HCT116 (cell line): Measurements from ENCODE around the gene FOXA2. TPM values are rescaled to one million over a fixed set of nuclear protein-coding genes. Genes with fewer than 3 reads are reported as not detected.

Experiments used
- ATAC-seq: fragments of 200-7000 bp; cut with Tn5 transposase; 2 replicates; pipeline ENCODE4 v1.9.1; 2020; ENCODE audit warnings: mild to moderate bottlenecking, moderate library complexity
- BruUV-seq: library from RNA; stranded (reverse); fragments of 400-500 nt; replicated peaks from 2 replicates; lab custom pipeline; 2021; lab: Mats Ljungman, UMichigan
- CTCF ChIA-PET: fragments of 300-600 bp; sonication (Branson Sonifier 250); formaldehyde crosslinking; loops from one replicate; lab custom pipeline; 2021; ENCODE audit warnings: antibody characterized with exemption; lab: Charles Lee
- POLR2A ChIA-PET: fragments of 300-600, 350-600 bp; sonication (Branson Sonifier 250); formaldehyde crosslinking; loops from one replicate; lab custom pipeline; 2021; ENCODE audit warnings: antibody characterized with exemption; lab: Charles Lee
- RAD21 ChIA-PET, 2 experiments: fragments of 300-600 bp; sonication (Branson Sonifier 250); formaldehyde crosslinking; loops; one replicate each; lab custom pipeline; 2023; ENCODE audit warnings: low total read pairs in 2 of 2; ENCODE audit not compliant: uncharacterized antibody in 2 of 2, unreplicated experiment in 2 of 2, low non-redundant PET in 1 of 2; lab: Charles Lee
- DNase-seq: peaks from one replicate; pipeline ENCODE4 v3.0.0-alpha.2; 2010; ENCODE audit warnings: low read depth, low spot score
- H2AFZ ChIP-seq: fragments of 200-600 bp; shearing (Covaris generic), sonication (generic); 2 replicates; pipeline ENCODE4 v1.6.1; 2017; ENCODE audit warnings: low read depth, mixed run types, mixed read lengths, antibody characterized with exemption, low read length; ENCODE audit not compliant: poor library complexity, severe bottlenecking
- H3K27ac ChIP-seq: 2 replicates; pipeline ENCODE4 v1.5.1; 2012; ENCODE audit warnings: low read depth, low read length
- H3K27me3 ChIP-seq: fragments of 200-600 bp; sonication (generic); 2 replicates; pipeline ENCODE4 v1.6.1; 2016; ENCODE audit warnings: mixed run types, low read length, mixed read lengths; ENCODE audit not compliant: insufficient read depth
- H3K36me3 ChIP-seq, 2 experiments: fragments of 200-500 bp in 1 of 2; fragments of 200-600 bp in 1 of 2; sonication (Bioruptor generic) in 1 of 2; sonication (generic) in 1 of 2; 2 replicates each; pipeline versions ENCODE4 v1.5.1 to v1.6.1; 2014 to 2016; ENCODE audit warnings: low read length in 2 of 2, inconsistent platforms in 1 of 2, mixed read lengths in 1 of 2, mixed run types in 1 of 2; ENCODE audit not compliant: insufficient read depth in 2 of 2, control insufficient read depth in 1 of 2
- H3K4me1 ChIP-seq, 2 experiments: fragments of 200-600 bp in 1 of 2; sonication (generic) in 1 of 2; 2 replicates each; pipeline versions ENCODE4 v1.5.1 to v1.6.1; 2012 to 2017; ENCODE audit warnings: low read length in 2 of 2, inconsistent platforms in 1 of 2, mild to moderate bottlenecking in 1 of 2, mixed read lengths in 1 of 2, mixed run types in 1 of 2, moderate library complexity in 1 of 2; ENCODE audit not compliant: insufficient read depth in 2 of 2, control insufficient read depth in 1 of 2
- H3K4me2 ChIP-seq: fragments of 200-600 bp; sonication (generic); 2 replicates; pipeline ENCODE4 v1.6.1; 2017; ENCODE audit warnings: mixed run types, low read length, mixed read lengths
- H3K4me3 ChIP-seq, 2 experiments: fragments of 200-600 bp in 1 of 2; sonication (generic) in 1 of 2; replicated peaks in 1 of 2; 2 replicates each; pipeline ENCODE4 v1.5.1; 2011 to 2016; ENCODE audit warnings: low read length in 2 of 2, control low read depth in 1 of 2, low read depth in 1 of 2, mild to moderate bottlenecking in 1 of 2, mixed read lengths in 1 of 2, mixed run types in 1 of 2
- H3K79me2 ChIP-seq: fragments of 200-600 bp; sonication (generic); 2 replicates; pipeline ENCODE4 v1.6.1; 2017; ENCODE audit warnings: mild to moderate bottlenecking, mixed run types, low read length, moderate library complexity, mixed read lengths; ENCODE audit not compliant: insufficient read depth
- H3K9ac ChIP-seq: fragments of 200-600 bp; sonication (generic); 2 replicates; pipeline ENCODE4 v1.6.1; 2016; ENCODE audit warnings: low read length, mixed read lengths
- H3K9me2 ChIP-seq: fragments of 200-600 bp; sonication (generic), shearing (Covaris generic); 2 replicates; pipeline ENCODE4 v1.6.1; 2017; ENCODE audit warnings: mixed run types, mild to moderate bottlenecking, moderate library complexity; ENCODE audit not compliant: insufficient read depth
- H3K9me3 ChIP-seq, 2 experiments: fragments of 200-500 bp in 1 of 2; fragments of 200-600 bp in 1 of 2; sonication (Bioruptor generic) in 1 of 2; sonication (generic) in 1 of 2; 2 replicates each; pipeline ENCODE4 v1.6.1; 2014 to 2017; ENCODE audit warnings: low read length in 2 of 2, mixed read lengths in 2 of 2, inconsistent platforms in 1 of 2, low read depth in 1 of 2, mild to moderate bottlenecking in 1 of 2, mixed run types in 1 of 2, moderate library complexity in 1 of 2; ENCODE audit not compliant: control insufficient read depth in 1 of 2, insufficient read depth in 1 of 2
- H4K20me1 ChIP-seq: fragments of 200-600 bp; sonication (generic), shearing (Covaris generic); 2 replicates; pipeline ENCODE4 v1.6.1; 2017; ENCODE audit warnings: mixed run types, mild to moderate bottlenecking, moderate library complexity; ENCODE audit not compliant: insufficient read depth
- ATF3 ChIP-seq: IDR thresholded peaks from 2 replicates; pipeline ENCODE4 v1.6.1; 2012
- EZH2phosphoT487 ChIP-seq: fragments of 200-600 bp; IDR thresholded peaks from 2 replicates; pipeline ENCODE4 v1.6.1; 2018; ENCODE audit warnings: antibody characterized with exemption, borderline replicate concordance
- RAD21 ChIP-seq: IDR thresholded peaks from 2 replicates; pipeline ENCODE4 v1.6.1; 2012; ENCODE audit warnings: low read depth, mild to moderate bottlenecking
- REST ChIP-seq: IDR thresholded peaks from 2 replicates; pipeline ENCODE4 v1.6.1; 2012; ENCODE audit warnings: low read depth
- SP1 ChIP-seq: IDR thresholded peaks from 2 replicates; pipeline ENCODE4 v1.6.1; 2012; ENCODE audit warnings: low read depth
- SRF ChIP-seq: IDR thresholded peaks from 2 replicates; pipeline ENCODE4 v1.6.1; 2012; ENCODE audit warnings: low read depth
- ZNF274 ChIP-seq: fragments of 200-500 bp; sonication (Bioruptor generic); IDR thresholded peaks from 2 replicates; pipeline ENCODE4 v1.6.1; 2014; ENCODE audit warnings: mild to moderate bottlenecking, low read depth, low read length, inconsistent platforms
- intact Hi-C: fragments of 100-400 bp; cut with micrococcal nuclease; formaldehyde crosslinking; loops from 2 replicates; pipeline ENCODE4 v1.10.0; 2022
- total RNA-seq: library from RNA; stranded (reverse); gene quantifications from one replicate; pipeline ENCODE4 v1.2.1, GENCODE V29; 2021; ENCODE audit not compliant: unreplicated experiment

The FOXA2 gene
- total RNA-seq, 1 experiment from 2014 or later, result 0.10 TPM

GRCh38 chr20:22567944-22568871, 16.2 kb downstream of the FOXA2 start:
- no peaks in the 10 kb centered on the region for H3K79me2 ChIP-seq
- no peaks in the 10 kb centered on the region for H3K9me2 ChIP-seq
- no peaks in the 10 kb centered on the region for H3K4me1 ChIP-seq
- TF ChIP-seq REST (no peak), SP1 (no peak), RAD21 (no peak), SRF (no peak), EZH2phosphoT487 (no peak), ZNF274 (no peak), ATF3 (no peak)
- H3K4me3 ChIP-seq, result no peak overlapping the region
- no peak for DNase-seq
- ChIA-PET POLR2A (no interaction called here), CTCF (no interaction called here), RAD21 (no interaction called here)
- H3K9ac ChIP-seq, result no peak overlapping the region
- intact Hi-C loops, result no loop called here
- H3K4me2 ChIP-seq, result no peak overlapping the region
- no peaks in the 10 kb centered on the region for H3K36me3 ChIP-seq
- no peak overlapping the region for H2AFZ ChIP-seq
- BruUV-seq, result no TSS peak
- peaks cover 21% of the 10 kb centered on the region for H3K27me3 ChIP-seq
- no peaks in the 10 kb centered on the region for H4K20me1 ChIP-seq
- no peak overlapping the region for H3K27ac ChIP-seq
- H3K9me3 ChIP-seq, result no peaks in the 10 kb centered on the region
- ATAC-seq, result no peak
